ENCODE measurements around the gene AFAP1. TPM values are rescaled to one million over a fixed set of nuclear protein-coding genes. Genes with fewer than 3 reads are reported as not detected.

Gene AFAP1
- total and polyA plus RNA-seq, 2 of the 4 experiments (the other 2 are of a cell fraction), result 48.2 to 80.9 TPM

DNA sequence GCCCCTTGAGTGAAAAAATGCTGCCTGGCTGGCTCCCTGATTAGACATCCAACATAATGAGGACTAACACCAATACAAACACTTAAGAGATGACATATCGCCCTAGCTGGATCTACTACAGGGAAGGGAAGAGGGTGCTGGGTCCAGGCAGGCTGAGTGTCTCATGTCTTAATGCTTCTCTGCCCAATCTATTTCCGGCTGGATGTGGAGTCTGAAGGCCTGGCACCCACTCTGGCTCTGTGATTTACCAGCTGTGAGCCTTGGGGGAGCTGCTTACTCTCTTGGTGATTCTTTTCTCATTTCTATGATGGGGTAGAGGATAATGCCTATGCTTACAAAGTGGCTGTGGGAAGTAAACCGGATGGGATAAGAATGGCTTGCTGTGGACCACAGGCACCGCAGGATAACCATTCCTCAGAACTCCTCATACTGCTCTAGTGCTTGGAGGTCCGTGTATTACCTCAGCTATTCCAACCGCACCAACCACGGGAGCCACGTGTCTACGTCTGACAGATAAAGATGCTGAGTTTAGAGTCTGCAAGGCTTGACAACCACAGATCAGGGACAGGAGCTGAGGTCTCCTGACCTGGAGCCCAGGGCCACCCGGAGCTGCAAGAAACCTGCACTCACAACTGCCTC, 161.7 kb downstream of the AFAP1 start:
- Histone ChIP-seq H2BK5ac (ENCODE audit: low read depth, low read length, poor library complexity, severe bottlenecking) (no peak overlapping the region), H2BK120ac (ENCODE audit: low read depth, low read length) (no peak overlapping the region), H4K91ac (ENCODE audit: insufficient read depth, low read depth, low read length) (no peak overlapping the region), H3K4ac (ENCODE audit: low read depth, low read length) (peak overlapping the region; percentile 63; the same call in 1 of the 2 replicates), H3K23ac (ENCODE audit: low read depth, low read length) (0 out of 2 replicates have a peak overlapping the region, but pooled peaks have one; percentile 76), H2AK9ac (replicated peaks; ENCODE audit: low read depth, low read length, poor library complexity) (no peak overlapping the region), H2BK20ac (ENCODE audit: low read depth, low read length) (no peak overlapping the region), H3K27me3 (ENCODE audit: control insufficient read depth, insufficient read depth, low read length) (no peaks in the 10 kb centered on the region), H3K4me3 (ENCODE audit: insufficient read depth, low read depth, low read length) (no peak overlapping the region), H2AFZ (replicated peaks; ENCODE audit: low read length, poor library complexity) (no peak overlapping the region), H2AK5ac (ENCODE audit: low read depth, low read length) (no peak overlapping the region), H3K9me1 (ENCODE audit: insufficient read depth, low read length) (peaks cover 6% of the 10 kb centered on the region; the same call in 1 of the 2 replicates), H3K27ac (ENCODE audit: insufficient read depth, low read length) (peak overlapping the region; percentile 41; the same call in 1 of the 2 replicates), H3K56ac (ENCODE audit: extremely low read depth, insufficient read depth, low read length) (no peak overlapping the region), H3K79me1 (ENCODE audit: low read depth in 1 of 2, low read length in 2 of 2) (peaks cover 36 to 82% of the 10 kb centered on the region in 2 experiments), H4K8ac (ENCODE audit: low read depth in 2 of 2, low read length in 2 of 2) (peak overlapping the region; percentile 68 to 83; a peak in 2 of 4 replicates), H2BK15ac (ENCODE audit: low read depth, low read length) (no peak overlapping the region; the same call in 2 of the 3 replicates), H3K36me3 (ENCODE audit: control insufficient read depth, insufficient read depth, low read length) (peaks cover 63% of the 10 kb centered on the region), H4K5ac (ENCODE audit: low read depth, low read length) (no peak overlapping the region), H3K9me3 (ENCODE audit: control insufficient read depth, insufficient read depth, low read length) (no peaks in the 10 kb centered on the region), H3K4me1 (ENCODE audit: control insufficient read depth, insufficient read depth, low read length) (peaks cover 22% of the 10 kb centered on the region), H3K14ac (replicated peaks; ENCODE audit: low read depth, low read length) (no peak overlapping the region), H4K20me1 (ENCODE audit: insufficient read depth, low read length) (peaks cover 42% of the 10 kb centered on the region), H3K9ac (ENCODE audit: low read depth, low read length) (no peak overlapping the region), H3K18ac (ENCODE audit: low read depth, low read length) (no peak overlapping the region; the same call in 1 of the 2 replicates), H3K4me2 (ENCODE audit: low read depth, low read length) (no peak overlapping the region; the same call in 1 of the 2 replicates)
- ChIA-PET POLR2A (ENCODE audit: unreplicated experiment) (no interaction called here), CTCF (interaction anchor here (0.6 to 0.9 kb wide), 2 partner anchors 8 to 24 kb away, joined by 3 to 4 read pairs; no protein-coding TSS in a partner anchor)
- no TSS peak for BruUV-seq (replicated peaks)
- in situ Hi-C loops (cut with MboI; ENCODE audit: low sequenced_read_pairs), result no loop called here
- DNase-seq (no peak), ATAC-seq (ENCODE audit: low read depth) (no peak)
- intact Hi-C loops (cut with micrococcal nuclease), result no loop called here
- WGBS, 2 experiments (ENCODE audit: extremely low coverage in 2 of 2, insufficient read length in 1 of 2), result 100% methylated on average over 6 of the region's 10 CpGs; no CpG with 5 or more reads in 1 of the 2 experiments
- dilution Hi-C loops (cut with HindIII; ENCODE audit: low sequenced_read_pairs, unreplicated experiment), result no loop called here
- TF ChIP-seq MXI1 (IDR thresholded peaks at IDR 0.05; ENCODE audit: borderline replicate concordance, low read depth, low read length), result no peak
- no peak for TF ChIP-seq POLR2A (IDR thresholded peaks at IDR 0.05; ENCODE audit: low read depth, low read length)
- TF ChIP-seq CHD1 (IDR thresholded peaks at IDR 0.05; ENCODE audit: low read depth, low read length), result no peak
- no peak for TF ChIP-seq CEBPB (IDR thresholded peaks at IDR 0.05; ENCODE audit: low read depth, low read length)
- TF ChIP-seq RAD21 (IDR thresholded peaks at IDR 0.05; ENCODE audit: low read length), result no peak
- TF ChIP-seq, protein P1, sequence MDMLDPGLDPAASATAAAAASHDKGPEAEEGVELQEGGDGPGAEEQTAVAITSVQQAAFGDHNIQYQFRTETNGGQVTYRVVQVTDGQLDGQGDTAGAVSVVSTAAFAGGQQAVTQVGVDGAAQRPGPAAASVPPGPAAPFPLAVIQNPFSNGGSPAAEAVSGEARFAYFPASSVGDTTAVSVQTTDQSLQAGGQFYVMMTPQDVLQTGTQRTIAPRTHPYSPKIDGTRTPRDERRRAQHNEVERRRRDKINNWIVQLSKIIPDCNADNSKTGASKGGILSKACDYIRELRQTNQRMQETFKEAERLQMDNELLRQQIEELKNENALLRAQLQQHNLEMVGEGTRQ (IDR thresholded peaks at IDR 0.05; ENCODE audit: low read depth, low read length), result no peak
- TF ChIP-seq RFX5 (IDR thresholded peaks at IDR 0.05; ENCODE audit: low read depth, low read length), result no peak
- TF ChIP-seq, protein P2, sequence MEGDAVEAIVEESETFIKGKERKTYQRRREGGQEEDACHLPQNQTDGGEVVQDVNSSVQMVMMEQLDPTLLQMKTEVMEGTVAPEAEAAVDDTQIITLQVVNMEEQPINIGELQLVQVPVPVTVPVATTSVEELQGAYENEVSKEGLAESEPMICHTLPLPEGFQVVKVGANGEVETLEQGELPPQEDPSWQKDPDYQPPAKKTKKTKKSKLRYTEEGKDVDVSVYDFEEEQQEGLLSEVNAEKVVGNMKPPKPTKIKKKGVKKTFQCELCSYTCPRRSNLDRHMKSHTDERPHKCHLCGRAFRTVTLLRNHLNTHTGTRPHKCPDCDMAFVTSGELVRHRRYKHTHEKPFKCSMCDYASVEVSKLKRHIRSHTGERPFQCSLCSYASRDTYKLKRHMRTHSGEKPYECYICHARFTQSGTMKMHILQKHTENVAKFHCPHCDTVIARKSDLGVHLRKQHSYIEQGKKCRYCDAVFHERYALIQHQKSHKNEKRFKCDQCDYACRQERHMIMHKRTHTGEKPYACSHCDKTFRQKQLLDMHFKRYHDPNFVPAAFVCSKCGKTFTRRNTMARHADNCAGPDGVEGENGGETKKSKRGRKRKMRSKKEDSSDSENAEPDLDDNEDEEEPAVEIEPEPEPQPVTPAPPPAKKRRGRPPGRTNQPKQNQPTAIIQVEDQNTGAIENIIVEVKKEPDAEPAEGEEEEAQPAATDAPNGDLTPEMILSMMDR (conservative IDR thresholded peaks at IDR 0.05; ENCODE audit: low read depth, low read length), result no peak
- no peak for TF ChIP-seq RCOR1 (IDR thresholded peaks at IDR 0.05; ENCODE audit: insufficient replicate concordance, low read length)
- no peak for TF ChIP-seq BHLHE40 (IDR thresholded peaks at IDR 0.05; ENCODE audit: low read depth, low read length)
- TF ChIP-seq NFE2L2 (IDR thresholded peaks at IDR 0.05; ENCODE audit: low read depth, low read length), result no peak
- TF ChIP-seq, protein P3, sequence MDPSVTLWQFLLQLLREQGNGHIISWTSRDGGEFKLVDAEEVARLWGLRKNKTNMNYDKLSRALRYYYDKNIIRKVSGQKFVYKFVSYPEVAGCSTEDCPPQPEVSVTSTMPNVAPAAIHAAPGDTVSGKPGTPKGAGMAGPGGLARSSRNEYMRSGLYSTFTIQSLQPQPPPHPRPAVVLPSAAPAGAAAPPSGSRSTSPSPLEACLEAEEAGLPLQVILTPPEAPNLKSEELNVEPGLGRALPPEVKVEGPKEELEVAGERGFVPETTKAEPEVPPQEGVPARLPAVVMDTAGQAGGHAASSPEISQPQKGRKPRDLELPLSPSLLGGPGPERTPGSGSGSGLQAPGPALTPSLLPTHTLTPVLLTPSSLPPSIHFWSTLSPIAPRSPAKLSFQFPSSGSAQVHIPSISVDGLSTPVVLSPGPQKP (IDR thresholded peaks at IDR 0.05; ENCODE audit: borderline replicate concordance, low read depth, low read length), result no peak
- no peak for TF ChIP-seq FOS (IDR thresholded peaks at IDR 0.05; ENCODE audit: low read depth, low read length)
- no peak for TF ChIP-seq MAFK (IDR thresholded peaks at IDR 0.05; ENCODE audit: low read depth, low read length)
- TF ChIP-seq MAZ (IDR thresholded peaks at IDR 0.05; ENCODE audit: borderline replicate concordance, low read depth, low read length), result no peak

All from IMR-90 (cell line).